OCI-LY3 (cell line): ENCODE data around the gene SPSB4.

Experiments
- CTCF ChIP-seq: fragments of 200-600, 300-600 bp; sonication (generic); IDR thresholded peaks from 2 replicates; pipeline ENCODE4 v1.5.1; 2014; ENCODE audit warnings: antibody characterized with exemption, low read length, low read depth
- EZH2phosphoT487 ChIP-seq: fragments of 200-600 bp; shearing (Covaris generic); IDR thresholded peaks from 2 replicates; pipeline ENCODE4 v1.6.1; 2018; ENCODE audit warnings: antibody characterized with exemption, mixed run types, low read depth

GRCh38 chr3:141085343-141086070 lies 34.4 kb downstream of the SPSB4 start:
- no peak for TF ChIP-seq CTCF
- TF ChIP-seq EZH2phosphoT487 = no peak
